Prostate gland (tissue), 2 donors: ENCODE results near the gene ZNHIT6.

Source experiments
- POLR2A ChIP-seq: fragments of 450-650 bp; IDR thresholded peaks from one replicate; pipeline ENCODE4 v1.6.1; 2016; ENCODE audit warnings: antibody characterized with exemption, mild to moderate bottlenecking
- POLR2AphosphoS5 ChIP-seq: sonication (generic); formaldehyde crosslinking; IDR thresholded peaks from one replicate; pipeline ENCODE4 v1.6.1; 2017; ENCODE audit warnings: antibody characterized with exemption
- TF ChIP-seq, protein P1 (sequence below), 4 experiments: fragments of 200-600 bp in 2 of 4; fragments of 450-650 bp in 2 of 4; sonication (generic) in 2 of 4; IDR thresholded peaks; 1 replicate in 3 of 4; 2 replicates in 1 of 4; pipeline ENCODE4 v1.5.1; 2016 to 2019; ENCODE audit warnings: antibody characterized with exemption in 4 of 4, mild to moderate bottlenecking in 2 of 4, moderate library complexity in 2 of 4

DNA sequence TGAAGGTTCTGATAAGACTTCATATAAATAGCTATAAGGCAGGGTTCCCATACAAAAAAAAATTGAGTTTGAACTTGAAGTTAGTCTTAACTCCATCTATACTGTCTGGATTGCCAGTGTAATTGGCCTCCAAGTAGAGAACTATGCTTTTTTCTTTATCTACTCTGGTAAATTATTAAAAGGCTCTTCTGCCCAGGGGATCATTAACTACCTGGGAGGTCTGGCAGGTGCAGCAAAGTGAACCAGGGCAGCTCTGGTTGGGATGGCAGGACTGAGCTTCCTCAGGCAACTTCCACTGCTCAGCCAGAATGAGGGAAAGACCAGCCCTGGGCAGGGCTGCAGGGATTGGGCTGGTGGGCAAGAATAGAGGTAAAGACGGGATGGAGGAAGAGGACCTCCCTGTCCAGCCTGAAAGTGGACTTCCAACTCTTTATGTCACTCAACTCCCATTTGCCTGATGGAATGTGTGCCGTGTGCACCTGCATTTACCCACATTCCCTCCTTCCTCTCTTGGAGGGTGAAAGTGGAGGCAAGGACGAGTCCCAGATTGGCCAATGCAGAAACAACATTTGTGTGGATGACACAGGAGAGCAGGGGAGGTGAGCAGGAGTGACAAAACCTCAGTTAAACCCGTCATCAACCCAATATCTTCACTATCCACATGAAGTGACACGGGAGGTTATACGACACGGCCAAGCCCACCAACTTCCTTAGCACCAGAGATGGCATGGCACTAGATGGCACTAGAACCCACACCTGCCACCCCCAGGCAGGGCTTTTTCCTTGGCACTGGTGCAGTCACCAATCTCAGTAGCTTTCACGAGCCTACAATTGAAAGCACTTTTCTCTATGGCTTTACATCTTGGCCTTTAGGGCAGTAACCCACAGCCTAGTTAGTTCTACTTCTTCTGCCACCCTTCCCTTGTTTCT lies 102.5 kb downstream of the ZNHIT6 start:
- no peak for TF ChIP-seq POLR2A
- TF ChIP-seq, protein P1, sequence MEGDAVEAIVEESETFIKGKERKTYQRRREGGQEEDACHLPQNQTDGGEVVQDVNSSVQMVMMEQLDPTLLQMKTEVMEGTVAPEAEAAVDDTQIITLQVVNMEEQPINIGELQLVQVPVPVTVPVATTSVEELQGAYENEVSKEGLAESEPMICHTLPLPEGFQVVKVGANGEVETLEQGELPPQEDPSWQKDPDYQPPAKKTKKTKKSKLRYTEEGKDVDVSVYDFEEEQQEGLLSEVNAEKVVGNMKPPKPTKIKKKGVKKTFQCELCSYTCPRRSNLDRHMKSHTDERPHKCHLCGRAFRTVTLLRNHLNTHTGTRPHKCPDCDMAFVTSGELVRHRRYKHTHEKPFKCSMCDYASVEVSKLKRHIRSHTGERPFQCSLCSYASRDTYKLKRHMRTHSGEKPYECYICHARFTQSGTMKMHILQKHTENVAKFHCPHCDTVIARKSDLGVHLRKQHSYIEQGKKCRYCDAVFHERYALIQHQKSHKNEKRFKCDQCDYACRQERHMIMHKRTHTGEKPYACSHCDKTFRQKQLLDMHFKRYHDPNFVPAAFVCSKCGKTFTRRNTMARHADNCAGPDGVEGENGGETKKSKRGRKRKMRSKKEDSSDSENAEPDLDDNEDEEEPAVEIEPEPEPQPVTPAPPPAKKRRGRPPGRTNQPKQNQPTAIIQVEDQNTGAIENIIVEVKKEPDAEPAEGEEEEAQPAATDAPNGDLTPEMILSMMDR (IDR thresholded peaks at IDR 0.05): no peak
- no peak for TF ChIP-seq POLR2AphosphoS5
